HepG2 (cell line): Measurements from ENCODE around the gene COMMD1. TPM values are rescaled to one million over a fixed set of nuclear protein-coding genes. Genes with fewer than 3 reads are reported as not detected.

Experiments
- ARID2 ChIP-seq: sonication (generic); formaldehyde crosslinking; IDR thresholded peaks from 2 replicates; pipeline ENCODE4 v1.8.1; 2022; ENCODE audit warnings: mild to moderate bottlenecking, missing genetic modification reagents, borderline replicate concordance
- ARNT2 ChIP-seq: sonication (generic); formaldehyde crosslinking; IDR thresholded peaks from 2 replicates; pipeline ENCODE4 v1.8.0; 2022; ENCODE audit warnings: mild to moderate bottlenecking, low read depth, missing genetic modification reagents, moderate library complexity
- BCL6 ChIP-seq: IDR thresholded peaks from 2 replicates; pipeline ENCODE4 v1.6.1; 2016; ENCODE audit warnings: missing genetic modification reagents, missing compliant biosample characterization
- CENPX ChIP-seq: sonication (generic); formaldehyde crosslinking; IDR thresholded peaks from 2 replicates; pipeline ENCODE4 v1.9.0; 2021; ENCODE audit warnings: mild to moderate bottlenecking, missing genetic modification reagents, moderate library complexity
- DDIT3 ChIP-seq: sonication (generic); formaldehyde crosslinking; IDR thresholded peaks from 2 replicates; pipeline ENCODE4 v1.4.0; 2020; ENCODE audit warnings: mild to moderate bottlenecking, missing genetic modification reagents
- FOXK2 ChIP-seq: fragments of 450-650 bp; IDR thresholded peaks from 2 replicates; pipeline ENCODE4 v1.6.1; 2016
- HNRNPK ChIP-seq: fragments of 200-400 bp; formaldehyde crosslinking; IDR thresholded peaks from 2 replicates; pipeline ENCODE4 v1.6.1; 2018; ENCODE audit warnings: low read length, low read depth, moderate library complexity, mild to moderate bottlenecking; ENCODE audit not compliant: poor library complexity, severe bottlenecking
- HOXA5 ChIP-seq: sonication (generic); formaldehyde crosslinking; IDR thresholded peaks from 2 replicates; pipeline ENCODE4 v1.4.0; 2020; ENCODE audit warnings: missing genetic modification reagents
- JUN ChIP-seq: sonication (generic); formaldehyde crosslinking; IDR thresholded peaks from 2 replicates; pipeline ENCODE4 v1.4.0; 2020; ENCODE audit warnings: mild to moderate bottlenecking, missing genetic modification reagents
- MAZ ChIP-seq, 2 experiments: sonication (generic) in 1 of 2; formaldehyde crosslinking in 1 of 2; IDR thresholded peaks; 2 replicates each; pipeline versions ENCODE4 v1.5.0 to v1.6.1; 2012 to 2020; ENCODE audit warnings: low read depth in 2 of 2, mild to moderate bottlenecking in 2 of 2, borderline replicate concordance in 1 of 2, improper control_type of control experiment in 1 of 2, low read length in 1 of 2, missing genetic modification reagents in 1 of 2, moderate library complexity in 1 of 2
- MTF1 ChIP-seq: sonication (generic); formaldehyde crosslinking; IDR thresholded peaks from 2 replicates; pipeline ENCODE4 v1.5.0; 2020; ENCODE audit warnings: missing genetic modification reagents
- PREB ChIP-seq: sonication (generic); formaldehyde crosslinking; IDR thresholded peaks from 2 replicates; pipeline ENCODE4 v1.4.0; 2020; ENCODE audit warnings: missing genetic modification reagents
- RFX5 ChIP-seq: IDR thresholded peaks from 2 replicates; pipeline ENCODE4 v1.6.1; 2011; ENCODE audit warnings: low read depth, low read length, improper control_type of control experiment
- SYNCRIP ChIP-seq: fragments of 200-400 bp; formaldehyde crosslinking; IDR thresholded peaks from 2 replicates; pipeline ENCODE4 v1.6.1; 2018; ENCODE audit warnings: mild to moderate bottlenecking, low read depth, low read length; ENCODE audit not compliant: insufficient read depth
- TCF7L2 ChIP-seq: IDR thresholded peaks from 2 replicates; pipeline ENCODE4 v1.6.1; 2011; ENCODE audit warnings: mild to moderate bottlenecking, low read depth, low read length, moderate library complexity
- ZBTB21 ChIP-seq: sonication (generic); formaldehyde crosslinking; IDR thresholded peaks from 2 replicates; pipeline ENCODE4 v1.4.0; 2020; ENCODE audit warnings: missing genetic modification reagents
- ZMAT5 ChIP-seq: sonication (generic); formaldehyde crosslinking; IDR thresholded peaks from 2 replicates; pipeline ENCODE4 v1.5.0; 2020; ENCODE audit warnings: mild to moderate bottlenecking, low read depth, missing genetic modification reagents, borderline replicate concordance
- ZNF33B ChIP-seq: sonication (generic); formaldehyde crosslinking; IDR thresholded peaks from 2 replicates; pipeline ENCODE4 v1.5.1; 2020; ENCODE audit warnings: mild to moderate bottlenecking, missing genetic modification reagents
- ZNF432 ChIP-seq: sonication (generic); formaldehyde crosslinking; IDR thresholded peaks from 2 replicates; pipeline ENCODE4 v1.5.0; 2020; ENCODE audit warnings: missing genetic modification reagents, mild to moderate bottlenecking, borderline replicate concordance
- ZNF547 ChIP-seq: sonication (generic); formaldehyde crosslinking; IDR thresholded peaks from 2 replicates; pipeline ENCODE4 v1.5.1; 2020; ENCODE audit warnings: mild to moderate bottlenecking, missing genetic modification reagents
- ZNF646 ChIP-seq: sonication (generic); formaldehyde crosslinking; IDR thresholded peaks from 2 replicates; pipeline ENCODE4 v1.9.0; 2021; ENCODE audit warnings: mild to moderate bottlenecking, missing genetic modification reagents
- ZNF672 ChIP-seq: sonication (generic); formaldehyde crosslinking; IDR thresholded peaks from 2 replicates; pipeline ENCODE4 v1.8.1; 2022; ENCODE audit warnings: missing genetic modification reagents
- polyA plus RNA-seq, 8 experiments: library from polyadenylated mRNA; depleted of rRNA in 3 of 8; stranded (reverse) in 7 of 8; unstranded in 1 of 8; fragments of >200 nt; fragmentation: Illumina TruSeq in 4 of 8; extraction: Trizol in 4 of 8; gene quantifications; 2 replicates each; pipeline versions ENCODE4 v1.2.1 to v1.2.3, GENCODE V29; 2011 to 2016; ENCODE audit warnings: low read depth in 4 of 8, missing spikeins in 1 of 8, mixed read lengths in 1 of 8; ENCODE audit not compliant: insufficient read depth in 1 of 8
- total RNA-seq, 5 experiments: library from RNA; depleted of rRNA; stranded (reverse); fragments of >200 nt; fragmentation: Illumina TruSeq; extraction: Trizol; gene quantifications; 2 replicates each; pipeline ENCODE4 v1.2.3, GENCODE V29; 2016; ENCODE audit warnings: low read depth in 1 of 5

Gene COMMD1
- total and polyA plus RNA-seq, 2 of the 13 experiments (the other 11 are each of a cell fraction or from before 2014, with no cell fraction given), result 25.7 to 105 TPM

GRCh38 chr2:61888267-61889055 is 17.0 kb upstream of the COMMD1 start, which contains the start of gene CCT4 (continued):
- TF ChIP-seq ZNF646 (CRISPR knock-in tag) (peak; percentile 74), MTF1 (CRISPR knock-in tag) (peak; percentile 63; the same call in 1 of the 2 replicates), TCF7L2 (no peak), DDIT3 (CRISPR knock-in tag) (no peak), ZMAT5 (CRISPR knock-in tag) (no peak), JUN (CRISPR knock-in tag) (peak; percentile 80; the same call in 1 of the 2 replicates), BCL6 (CRISPR knock-in tag) (peak; percentile 69), PREB (CRISPR knock-in tag) (no peak; the same call in 1 of the 2 replicates), HOXA5 (CRISPR knock-in tag) (peak; percentile 98), ARNT2 (CRISPR knock-in tag) (peak; percentile 94; the same call in 1 of the 2 replicates), CENPX (CRISPR knock-in tag) (no peak), ZNF432 (CRISPR knock-in tag) (no peak), MAZ (IDR thresholded peaks at IDR 0.05; ENCODE audit: borderline replicate concordance, low read depth, low read length) (peak; percentile 94), MAZ (CRISPR knock-in tag; IDR thresholded peaks at IDR 0.05; ENCODE audit: low read depth) (peak; percentile 97), ZBTB21 (peak; percentile 51), ZNF672 (CRISPR knock-in tag) (no peak), HNRNPK (peak; percentile 43), SYNCRIP (no peak), RFX5 (peak; percentile 66), ZNF547 (peak; percentile 99), ZNF33B (CRISPR knock-in tag) (peak; percentile 73; the same call in 1 of the 2 replicates), FOXK2 (peak; percentile 9; the same call in 1 of the 2 replicates), ARID2 (CRISPR knock-in tag) (peak; percentile 95)
